ENCODE results near the gene EIF2D. TPM values are rescaled to one million over a fixed set of nuclear protein-coding genes. Genes with fewer than 3 reads are reported as not detected.

EIF2D gene
- total RNA-seq, 6 donors from 2014 or later, result 32.6 to 84.9 (median 45.4) TPM

DNA sequence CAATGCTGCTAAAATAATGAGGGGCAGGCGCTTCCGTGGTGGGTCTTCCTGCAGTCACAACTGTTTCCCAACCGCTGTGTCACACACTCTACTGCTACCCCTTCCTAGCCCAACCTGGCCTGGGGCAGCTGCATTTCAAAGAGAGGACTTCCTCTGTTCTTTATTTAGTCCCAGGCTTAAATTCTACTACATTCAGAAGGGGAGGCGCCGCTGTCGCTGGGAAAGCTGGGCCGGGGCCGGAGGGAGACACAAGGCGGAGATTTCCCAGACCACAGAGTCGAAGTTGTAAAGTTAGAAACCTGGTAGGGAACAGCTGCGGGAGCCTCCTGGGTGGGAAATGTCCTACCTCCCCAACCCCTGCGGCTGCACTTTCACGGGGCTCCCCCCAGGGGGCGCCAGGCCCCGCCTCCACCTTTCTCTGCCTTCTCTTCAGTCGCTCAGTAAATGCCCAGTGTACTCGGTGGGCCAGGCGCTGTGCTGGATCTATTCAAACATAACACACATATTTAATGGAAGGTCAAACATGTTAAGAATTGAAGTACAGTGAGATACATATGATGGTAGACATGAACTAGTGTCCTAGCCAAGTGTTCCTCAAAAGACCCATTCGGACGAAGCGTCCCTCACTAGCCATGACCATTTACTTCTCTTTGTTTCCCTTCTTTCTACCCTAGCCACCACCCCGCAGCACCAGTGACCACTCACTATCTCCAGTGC, 46.2 kb upstream of the EIF2D start:
- peaks cover 5 to 24% (median 14%) of the 10 kb centered on the region in 4 donors for H3K4me1 ChIP-seq
- H3K36me3 ChIP-seq, result no peaks in the 10 kb centered on the region
- no peaks in the 10 kb centered on the region for H3K9me3 ChIP-seq
- TF ChIP-seq, protein P1, sequence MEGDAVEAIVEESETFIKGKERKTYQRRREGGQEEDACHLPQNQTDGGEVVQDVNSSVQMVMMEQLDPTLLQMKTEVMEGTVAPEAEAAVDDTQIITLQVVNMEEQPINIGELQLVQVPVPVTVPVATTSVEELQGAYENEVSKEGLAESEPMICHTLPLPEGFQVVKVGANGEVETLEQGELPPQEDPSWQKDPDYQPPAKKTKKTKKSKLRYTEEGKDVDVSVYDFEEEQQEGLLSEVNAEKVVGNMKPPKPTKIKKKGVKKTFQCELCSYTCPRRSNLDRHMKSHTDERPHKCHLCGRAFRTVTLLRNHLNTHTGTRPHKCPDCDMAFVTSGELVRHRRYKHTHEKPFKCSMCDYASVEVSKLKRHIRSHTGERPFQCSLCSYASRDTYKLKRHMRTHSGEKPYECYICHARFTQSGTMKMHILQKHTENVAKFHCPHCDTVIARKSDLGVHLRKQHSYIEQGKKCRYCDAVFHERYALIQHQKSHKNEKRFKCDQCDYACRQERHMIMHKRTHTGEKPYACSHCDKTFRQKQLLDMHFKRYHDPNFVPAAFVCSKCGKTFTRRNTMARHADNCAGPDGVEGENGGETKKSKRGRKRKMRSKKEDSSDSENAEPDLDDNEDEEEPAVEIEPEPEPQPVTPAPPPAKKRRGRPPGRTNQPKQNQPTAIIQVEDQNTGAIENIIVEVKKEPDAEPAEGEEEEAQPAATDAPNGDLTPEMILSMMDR (IDR thresholded peaks at IDR 0.05), result peak; percentile 51 to 75 (median 66)
- TF ChIP-seq EP300 (IDR thresholded peaks at IDR 0.05), result no peak
- ATAC-seq (ENCODE audit: low FRiP score in 2 of 2), result peak; percentile 78 to 79
- no peak overlapping the region for H3K4me3 ChIP-seq
- DNase-seq, result peak; percentile 63 to 88
- WGBS, 2 donors, result 30 to 42% methylated on average over 16 to 22 of the region's 22 CpGs
- H3K27me3 ChIP-seq, result no peaks in the 10 kb centered on the region
- H3K27ac ChIP-seq, result no peak overlapping the region

DNA sequence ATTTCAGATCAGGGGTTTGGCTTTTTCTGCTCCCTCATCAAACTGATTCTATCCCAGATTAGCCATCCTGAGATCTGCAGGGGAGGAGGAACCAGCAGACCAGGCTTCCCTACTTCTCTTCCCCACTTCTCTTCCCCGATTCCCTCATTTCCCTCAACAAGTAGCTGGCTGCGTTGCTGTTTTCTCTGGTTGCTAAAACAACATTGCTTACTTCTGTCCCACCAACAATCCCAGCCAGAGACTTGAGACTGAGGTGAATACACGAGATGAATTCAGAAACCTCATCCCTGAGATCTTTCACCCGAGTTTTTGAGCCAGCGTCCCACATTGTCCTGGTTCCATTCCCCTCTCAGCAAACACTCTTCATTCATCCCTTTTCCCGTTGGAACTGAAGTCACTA, 45.5 kb upstream of the EIF2D start:
- no peak for ATAC-seq (ENCODE audit: low FRiP score in 2 of 2)
- H3K36me3 ChIP-seq, result no peaks in the 10 kb centered on the region

DNA sequence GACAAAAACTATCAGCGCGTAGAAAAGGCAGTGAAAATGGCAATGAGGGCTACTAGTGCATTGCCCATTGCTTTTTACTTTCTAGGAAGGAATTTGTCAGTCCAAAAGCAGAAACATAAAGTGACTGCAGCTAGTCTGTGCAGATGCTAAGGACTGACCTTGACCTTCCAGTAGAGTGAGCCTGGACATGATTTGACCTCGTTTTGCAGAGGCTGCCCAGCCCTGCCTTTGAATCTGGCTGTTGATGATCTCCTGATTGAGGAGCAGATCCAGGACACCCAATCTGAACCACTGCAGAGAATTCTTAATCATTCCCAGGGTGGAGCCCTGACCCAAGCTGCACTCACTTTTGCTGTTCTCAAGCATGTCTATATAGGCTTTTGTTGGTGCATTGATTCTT, 44.7 kb upstream of the EIF2D start:
- no peak overlapping the region for H3K27ac ChIP-seq
- no peaks in the 10 kb centered on the region for H3K9me3 ChIP-seq
- 89 to 93% methylated on average over 3 of the region's 3 CpGs for WGBS, 2 donors
- no peaks in the 10 kb centered on the region for H3K27me3 ChIP-seq
- H3K4me3 ChIP-seq, result no peak overlapping the region
- peaks cover 0 to 12% (median 10%) of the 10 kb centered on the region in 4 donors for H3K4me1 ChIP-seq
- TF ChIP-seq POLR2AphosphoS5 (IDR thresholded peaks at IDR 0.05), result no peak
- no peak for TF ChIP-seq EP300 (IDR thresholded peaks at IDR 0.05)
- TF ChIP-seq, protein P1 (IDR thresholded peaks at IDR 0.05), result no peak
- TF ChIP-seq POLR2A (IDR thresholded peaks at IDR 0.05), result no peak
- ATAC-seq (ENCODE audit: low FRiP score in 2 of 2) (no peak), DNase-seq (no peak)
- no peaks in the 10 kb centered on the region for H3K36me3 ChIP-seq

More for the DNA sequence above, 45.5 kb upstream of the EIF2D start:
- Histone ChIP-seq H3K4me1 (peaks cover 0 to 17% (median 10%) of the 10 kb centered on the region in 4 donors), H3K27ac (no peak overlapping the region), H3K27me3 (no peaks in the 10 kb centered on the region), H3K9me3 (no peaks in the 10 kb centered on the region), H3K4me3 (no peak overlapping the region)
- WGBS, 2 donors, result 59 to 65% methylated on average over 5 to 6 of the region's 6 CpGs
- TF ChIP-seq EP300 (IDR thresholded peaks at IDR 0.05) (no peak), POLR2AphosphoS5 (IDR thresholded peaks at IDR 0.05) (no peak), POLR2A (IDR thresholded peaks at IDR 0.05) (no peak)
- TF ChIP-seq, protein P1 (IDR thresholded peaks at IDR 0.05), result no peak
- DNase-seq, result no peak

DNA sequence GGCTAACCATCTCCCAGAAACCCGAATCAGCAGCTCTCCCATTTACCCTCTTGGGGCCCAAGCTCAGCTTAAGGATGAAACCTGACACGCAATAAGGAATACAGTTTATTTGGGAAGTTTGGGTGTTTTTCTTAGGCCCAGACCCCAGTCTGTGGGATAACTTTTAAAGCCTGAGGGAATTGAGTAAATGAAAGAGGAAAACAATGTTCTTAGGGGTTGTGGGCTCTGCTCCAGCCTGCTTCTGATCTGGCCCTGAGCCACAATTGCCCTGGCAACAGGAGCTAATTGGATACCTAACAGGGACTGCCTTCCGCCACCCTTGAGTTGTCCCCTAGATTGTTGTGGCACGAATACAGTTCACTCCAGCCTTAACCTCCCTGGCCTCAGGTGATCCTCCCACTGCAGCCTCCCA, 43.2 kb upstream of the EIF2D start:
- ATAC-seq (ENCODE audit: low FRiP score in 2 of 2) (no peak), DNase-seq (peak in 1 of 2 donors; percentile 28)
- H3K27ac ChIP-seq, result no peak overlapping the region
- WGBS, 2 donors, result 65 to 70% methylated on average over 4 of the region's 4 CpGs
- peaks cover 0 to 6% (median 0%) of the 10 kb centered on the region in 4 donors for H3K36me3 ChIP-seq
- H3K9me3 ChIP-seq, result no peaks in the 10 kb centered on the region
- H3K4me1 ChIP-seq, result peaks cover 0 to 14% (median 10%) of the 10 kb centered on the region in 4 donors
- no peak overlapping the region for H3K4me3 ChIP-seq
- no peaks in the 10 kb centered on the region for H3K27me3 ChIP-seq
- TF ChIP-seq EP300 (IDR thresholded peaks at IDR 0.05), result no peak
- TF ChIP-seq POLR2A (IDR thresholded peaks at IDR 0.05), result no peak
- TF ChIP-seq, protein P1 (IDR thresholded peaks at IDR 0.05), result no peak
- TF ChIP-seq POLR2AphosphoS5 (IDR thresholded peaks at IDR 0.05), result no peak

DNA sequence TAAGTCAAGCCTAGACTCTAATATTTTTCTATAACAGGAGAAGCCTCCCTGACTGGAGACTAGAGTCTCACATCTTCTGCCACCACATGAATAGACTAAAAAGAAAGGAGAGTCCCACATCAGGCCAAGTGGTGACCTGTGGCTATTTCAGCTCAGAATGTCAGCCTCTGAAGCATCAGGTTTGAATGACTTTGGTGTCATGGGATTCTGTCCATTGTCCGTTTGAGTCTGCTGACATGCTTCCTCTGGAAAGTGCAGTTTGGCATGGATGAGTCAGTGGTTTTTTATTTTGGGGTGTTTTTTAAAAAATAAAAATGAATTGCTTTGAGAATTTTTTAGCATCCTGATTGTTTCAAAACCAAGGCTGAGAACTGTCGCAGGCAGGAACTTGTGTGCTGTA, 42.6 kb upstream of the EIF2D start:
- DNase-seq, result no peak

More for the DNA sequence above, 42.6 kb upstream of the EIF2D start:
- no peak for ATAC-seq (ENCODE audit: low FRiP score in 2 of 2)
- no peaks in the 10 kb centered on the region for H3K27me3 ChIP-seq
- H3K4me3 ChIP-seq, result no peak overlapping the region
- no peaks in the 10 kb centered on the region for H3K9me3 ChIP-seq
- no peak overlapping the region for H3K27ac ChIP-seq
- TF ChIP-seq EP300 (IDR thresholded peaks at IDR 0.05) (no peak), POLR2AphosphoS5 (IDR thresholded peaks at IDR 0.05) (no peak), POLR2A (IDR thresholded peaks at IDR 0.05) (no peak)
- TF ChIP-seq, protein P1 (IDR thresholded peaks at IDR 0.05), result no peak
- WGBS, 2 donors, result 81 to 83% methylated on average over 2 of the region's 2 CpGs
- H3K36me3 ChIP-seq, result peaks cover 0 to 6% (median 0%) of the 10 kb centered on the region in 4 donors
- peaks cover 0 to 16% (median 12%) of the 10 kb centered on the region in 4 donors for H3K4me1 ChIP-seq

Data from upper lobe of left lung (tissue), 6 donors.